ENCODE measurements around the gene DGKG.

DNA sequence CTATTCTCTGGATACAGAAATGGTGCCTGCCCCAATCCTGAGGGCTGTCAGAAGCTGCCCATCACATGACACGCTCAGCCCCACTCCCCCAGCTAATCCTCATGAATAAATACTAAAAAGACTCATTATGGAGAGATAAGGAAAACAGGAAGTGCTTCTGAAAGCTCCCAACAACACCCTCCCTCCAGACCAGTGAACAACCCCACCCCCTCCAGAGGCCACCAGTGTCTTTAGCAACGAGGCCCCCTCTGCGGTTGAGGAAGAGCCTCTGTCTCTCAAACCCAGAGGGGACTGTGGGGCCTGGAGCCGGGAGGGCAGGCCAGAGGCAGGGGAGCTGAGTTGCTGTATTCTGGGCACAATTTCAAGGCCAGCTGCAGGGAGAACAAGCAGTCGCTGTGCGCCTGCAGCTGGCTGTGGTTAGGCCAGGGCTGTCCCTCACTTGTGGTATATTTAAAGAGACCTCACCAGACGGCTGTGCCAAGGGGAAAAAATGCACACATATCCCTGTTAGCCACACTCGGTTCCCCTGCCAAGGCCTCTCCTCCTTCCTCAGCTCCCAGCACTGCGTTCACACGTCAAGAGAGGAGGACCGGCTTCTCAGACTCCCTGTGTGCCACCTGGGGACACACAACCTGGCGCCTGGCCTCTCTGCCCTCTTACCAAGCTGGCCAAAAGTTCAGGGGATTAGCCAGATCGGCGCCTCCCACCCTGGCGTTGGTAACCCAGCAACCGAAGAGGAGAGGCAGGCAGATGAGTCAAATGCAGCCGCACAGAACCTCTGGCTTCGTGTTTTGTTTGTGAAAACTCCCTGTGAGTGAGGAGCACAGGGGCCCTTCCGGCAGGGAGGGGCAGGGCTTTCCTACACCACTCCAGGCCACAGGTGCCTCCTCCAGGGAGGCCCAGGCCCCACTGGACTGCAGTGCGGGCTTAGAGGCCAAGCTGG is 152.0 kb downstream of the DGKG start:
- TF ChIP-seq CTCF (IDR thresholded peaks at IDR 0.05) (no peak), POLR2A (IDR thresholded peaks at IDR 0.05) (no peak)
